Posterior vena cava (tissue), 2 donors: ENCODE results near the gene POPDC3. TPM values are rescaled to one million over a fixed set of nuclear protein-coding genes. Genes with fewer than 3 reads are reported as not detected.
"Not testable (repeated sequence)": the region's sequence is repeated elsewhere in the genome, so short reads cannot be mapped to it uniquely, and the experiment has no call there.

Experiments
- DNase-seq: peaks from one replicate; pipeline ENCODE4 v3.0.0-alpha.2; 2020; ENCODE audit warnings: low spot score
- intact Hi-C, 2 donors: fragments of 100-400 bp; cut with DNase I; formaldehyde crosslinking; loops; one replicate each; pipeline versions ENCODE4 v1.14.1 to v1.14.2; 2022 to 2023
- total RNA-seq, 2 donors: library from RNA; stranded (reverse); fragmentation: NEBNext Ultra II Directional; extraction: Animal tissue kit (Norgen Biotek cat#: 25700); gene quantifications; one replicate each; pipeline ENCODE4 v1.2.1, GENCODE V29; 2021
- donor health status: DM: yes; HTN: yes; CAD: no.
- donor health status: DM: yes; HTN: yes; CAD: no.

POPDC3 gene
- total RNA-seq, 2 donors from 2014 or later = not detected

DNA sequence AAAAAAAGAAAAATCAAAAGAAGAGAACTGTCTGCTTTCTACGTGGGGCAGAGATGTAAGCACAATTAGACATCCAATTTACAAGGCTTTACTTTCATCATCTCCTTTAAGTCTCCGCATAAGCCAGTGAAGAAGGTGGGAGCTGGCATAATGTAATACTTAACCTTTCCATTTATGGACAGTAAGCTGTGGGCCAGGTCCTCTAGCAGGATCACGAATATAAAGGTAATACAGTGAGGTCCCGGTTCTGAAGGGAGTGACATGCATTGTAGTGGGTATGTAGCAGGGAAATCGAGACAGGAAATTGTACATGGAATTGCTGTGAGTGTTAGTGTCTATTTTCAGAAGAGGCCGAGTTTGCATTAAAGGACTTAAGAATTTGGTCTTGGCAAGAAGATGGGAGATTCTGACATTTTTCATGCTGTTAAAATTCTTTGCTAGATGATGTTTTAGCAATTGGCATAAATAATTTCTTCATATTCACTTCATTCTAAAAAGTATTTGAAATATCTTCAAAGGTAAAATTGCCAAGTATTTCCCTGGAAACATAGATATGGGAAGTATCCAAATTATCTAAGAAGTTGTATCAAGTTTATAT lies 20.4 kb upstream of the POPDC3 start:
- intact Hi-C loops = no loop called here
- DNase-seq = no peak

DNA sequence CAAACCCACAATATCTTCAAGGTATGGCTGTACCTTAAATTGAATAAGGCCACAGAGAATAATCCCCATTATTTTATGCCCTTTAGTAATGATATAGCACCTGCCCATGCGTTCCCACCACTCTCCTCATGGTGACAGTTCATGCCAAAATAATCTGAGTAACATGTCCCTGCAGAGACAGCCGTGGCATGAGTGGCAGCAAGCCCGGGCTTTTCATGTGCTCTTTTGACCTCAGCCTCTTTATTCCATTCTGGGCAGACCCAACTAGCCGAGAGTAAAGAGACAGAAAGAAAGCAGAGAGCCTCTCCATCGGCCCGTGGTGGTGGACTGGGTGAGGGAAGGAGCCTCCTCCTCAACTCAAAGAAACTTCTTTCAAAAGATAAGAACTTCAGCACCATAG lies 19.9 kb upstream of the POPDC3 start:
- intact Hi-C loops = no loop called here
- DNase-seq = no peak

DNA sequence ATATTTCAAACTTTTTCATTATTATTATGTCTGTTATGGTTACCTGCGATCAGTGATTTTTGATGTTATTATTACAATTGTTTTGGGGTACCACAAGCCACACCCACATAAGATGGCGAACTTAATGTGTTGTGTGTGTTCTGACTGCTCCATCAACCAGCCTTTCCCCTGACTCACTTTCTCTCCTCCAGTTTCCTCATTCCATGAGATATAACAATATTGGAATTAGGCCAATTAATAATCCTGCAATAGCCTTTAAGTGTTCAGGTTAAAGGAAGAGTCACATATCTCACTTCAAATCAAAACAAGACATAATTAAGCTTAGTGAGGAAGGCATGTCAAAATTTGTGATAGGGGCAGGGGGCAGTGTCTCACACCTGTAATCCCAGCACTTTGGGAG lies 16.3 kb upstream of the POPDC3 start:
- intact Hi-C loops = no loop called here
- no peak for DNase-seq

GRCh38 chr6:105194591-105194990 lies 14.8 kb upstream of the POPDC3 start:
- intact Hi-C loops = no loop called here
- DNase-seq = no peak

GRCh38 chr6:105194106-105194505 lies 14.3 kb upstream of the POPDC3 start:
- intact Hi-C loops = no loop called here
- DNase-seq = no peak

DNA sequence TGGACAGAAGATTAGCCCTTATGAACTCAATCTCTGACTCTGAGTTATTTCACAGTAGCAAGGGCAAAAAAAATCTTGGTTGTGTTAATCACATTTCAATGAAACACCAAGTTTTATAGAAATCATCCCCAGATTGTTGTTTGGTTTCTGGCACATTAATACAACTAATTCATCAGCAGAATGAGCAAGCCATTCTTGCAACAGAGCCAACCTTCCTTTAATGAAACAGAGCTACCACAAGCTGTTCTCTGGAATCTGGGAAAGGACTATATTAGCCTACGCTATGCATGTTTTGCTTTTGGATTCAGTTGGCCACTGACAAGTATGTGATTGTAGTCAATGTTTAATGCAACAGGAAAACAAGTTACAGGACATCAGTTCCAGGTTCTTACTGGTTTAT lies 13.8 kb upstream of the POPDC3 start:
- DNase-seq = no peak
- intact Hi-C loops = no loop called here

GRCh38 chr6:105192707-105193465 lies 13.1 kb upstream of the POPDC3 start:
- intact Hi-C loops = no loop called here
- DNase-seq = no peak

- DNase-seq = no peak
- intact Hi-C loops = no loop called here
These were observed 11.5 kb upstream of the POPDC3 start for GRCh38 chr6:105191351-105191750.

DNA sequence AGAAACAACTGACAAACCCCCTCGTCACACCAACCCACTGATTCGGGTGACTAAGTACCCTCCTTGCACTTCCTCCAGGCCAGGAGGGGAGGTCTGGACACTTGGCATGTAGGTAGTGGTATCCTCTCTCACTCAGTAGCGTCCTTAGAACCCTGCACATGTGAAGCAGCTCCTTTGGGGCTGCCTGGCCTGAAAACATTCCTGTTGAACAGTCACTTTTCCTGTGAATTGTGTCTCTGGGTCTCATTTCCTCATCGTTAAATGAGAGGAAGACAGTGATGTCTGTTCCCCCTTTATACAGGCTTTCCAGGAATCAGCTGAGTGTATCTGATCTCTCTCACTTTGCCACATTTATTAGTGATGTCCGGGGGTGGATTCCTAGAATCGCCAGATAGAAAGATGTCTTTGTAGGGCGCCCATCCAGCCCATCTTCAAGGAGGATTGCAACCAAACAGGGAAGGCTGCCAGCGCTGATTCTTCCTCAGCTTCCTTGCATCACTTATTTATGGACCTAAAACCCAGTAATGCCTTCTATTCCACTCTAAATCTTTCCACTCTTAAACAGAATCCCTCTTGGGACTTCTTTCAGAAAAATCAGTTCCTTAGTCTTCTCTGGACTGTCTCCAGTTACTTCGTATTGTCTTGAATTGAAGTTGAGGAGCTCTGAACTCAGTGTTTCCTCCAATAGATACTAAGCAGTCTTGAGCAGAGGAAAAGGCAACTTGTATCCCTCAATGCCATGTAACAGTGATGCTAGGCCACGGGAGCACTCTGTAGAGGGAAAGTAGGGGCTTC lies 9.4 kb upstream of the POPDC3 start:
- no peak for DNase-seq
- intact Hi-C loops = no loop called here

DNA sequence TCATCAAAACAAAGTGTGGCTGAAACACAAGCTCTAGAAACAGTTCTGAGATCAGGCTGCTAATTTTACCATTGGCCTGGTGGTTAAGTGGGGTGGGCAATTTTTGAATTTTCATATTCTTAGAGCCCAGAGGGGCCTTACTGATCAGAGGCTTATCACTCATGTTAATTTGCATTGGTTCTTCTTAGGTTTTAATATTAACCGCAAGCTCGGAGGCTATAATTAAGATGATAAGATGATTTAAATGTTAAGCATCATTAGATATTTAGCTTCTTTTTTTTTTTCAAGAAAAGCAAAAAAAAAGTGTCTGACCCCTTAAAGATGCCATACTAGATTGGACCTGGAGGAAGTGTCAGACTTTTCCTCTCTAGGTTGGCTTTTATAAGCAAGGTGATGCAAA lies 8.4 kb upstream of the POPDC3 start:
- intact Hi-C loops = no loop called here
- no peak for DNase-seq

DNA sequence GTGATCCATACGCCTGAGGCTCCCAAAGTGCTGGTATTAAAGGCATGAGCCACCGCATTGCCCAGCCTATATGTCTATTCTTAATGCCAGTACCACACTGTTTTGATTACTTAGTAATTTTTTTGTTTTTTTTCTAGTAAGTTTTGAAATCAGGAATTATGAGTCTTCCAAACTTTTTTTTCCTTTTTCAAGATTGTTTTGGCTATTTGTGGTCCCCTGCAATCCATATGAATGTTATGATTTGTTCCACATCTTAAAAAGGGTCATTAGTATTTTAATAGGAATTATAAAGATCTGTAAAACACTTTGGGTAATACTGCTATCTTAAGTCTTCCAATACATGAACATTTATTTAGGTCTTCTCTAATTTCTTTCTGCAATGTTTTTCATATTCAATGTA lies 6.8 kb upstream of the POPDC3 start:
- DNase-seq = no peak
- intact Hi-C loops = no loop called here

DNA sequence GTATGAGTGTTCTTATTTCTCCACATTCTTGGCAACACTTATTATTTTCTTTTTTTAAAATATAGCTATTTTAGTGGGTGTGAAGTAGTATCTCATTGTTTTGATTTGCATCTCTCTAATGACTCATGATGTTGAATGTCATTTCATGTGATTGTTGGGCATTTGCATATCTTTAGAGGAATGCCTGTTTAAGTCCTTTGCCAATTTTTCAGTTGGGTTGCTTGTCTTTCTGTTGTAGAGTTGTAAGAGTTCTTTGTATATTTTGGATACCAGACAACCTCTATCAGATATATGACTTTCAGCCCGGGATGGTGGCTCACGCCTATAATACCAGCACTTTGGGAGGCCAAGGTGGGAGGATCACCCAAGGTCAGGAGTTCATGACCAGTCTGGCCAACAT lies 5.1 kb upstream of the POPDC3 start:
- no peak for DNase-seq
- intact Hi-C loops = no loop called here

- no peak for DNase-seq
- intact Hi-C loops = no loop called here
These were observed 2.2 kb upstream of the POPDC3 start for GRCh38 chr6:105181981-105182515.

GRCh38 chr6:105178636-105179035 lies 1.2 kb downstream of the POPDC3 start:
- intact Hi-C loops = no loop called here

DNA sequence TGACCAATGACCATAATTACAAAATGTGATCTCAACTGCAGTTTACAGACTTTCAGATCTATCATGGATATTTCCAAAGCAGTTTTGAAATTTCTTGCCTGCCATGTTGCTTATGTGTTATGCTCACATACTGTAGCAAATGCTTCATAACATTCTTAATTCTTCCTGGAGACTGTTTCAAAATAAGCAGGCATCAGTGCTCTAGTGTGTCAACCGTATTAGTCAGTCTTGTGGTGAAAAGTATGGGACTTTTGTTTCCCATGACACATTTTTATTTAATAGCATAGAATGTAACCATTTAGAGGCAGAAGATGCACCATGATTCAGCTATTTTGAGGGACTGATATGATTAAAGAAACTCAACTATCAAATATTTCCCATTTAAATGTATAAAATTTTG lies 1.7 kb downstream of the POPDC3 start:
- intact Hi-C loops = no loop called here
- no peak for DNase-seq

More at GRCh38 chr6:105178636-105179035, 1.2 kb downstream of the POPDC3 start:
- no peak for DNase-seq

DNA sequence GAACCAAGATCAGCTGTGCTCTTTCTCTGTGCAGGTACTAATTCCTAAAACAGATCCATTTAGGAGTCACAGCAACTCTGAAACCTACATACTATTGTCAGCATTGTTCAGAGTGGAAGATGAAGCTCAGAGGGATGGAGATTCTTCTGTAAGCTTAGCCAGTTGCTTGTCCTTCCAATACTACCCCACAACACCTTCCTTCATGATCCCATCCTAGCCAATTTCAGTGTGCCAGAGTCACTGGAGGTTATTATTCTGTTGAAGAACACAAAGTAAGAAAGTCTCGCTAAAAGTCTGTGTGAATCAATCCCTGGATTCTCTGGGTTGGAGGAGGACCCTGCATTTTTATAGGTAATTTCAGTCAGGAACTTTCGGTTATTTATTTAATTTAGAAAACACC lies 2.3 kb downstream of the POPDC3 start:
- no peak for DNase-seq
- intact Hi-C loops = no loop called here

DNA sequence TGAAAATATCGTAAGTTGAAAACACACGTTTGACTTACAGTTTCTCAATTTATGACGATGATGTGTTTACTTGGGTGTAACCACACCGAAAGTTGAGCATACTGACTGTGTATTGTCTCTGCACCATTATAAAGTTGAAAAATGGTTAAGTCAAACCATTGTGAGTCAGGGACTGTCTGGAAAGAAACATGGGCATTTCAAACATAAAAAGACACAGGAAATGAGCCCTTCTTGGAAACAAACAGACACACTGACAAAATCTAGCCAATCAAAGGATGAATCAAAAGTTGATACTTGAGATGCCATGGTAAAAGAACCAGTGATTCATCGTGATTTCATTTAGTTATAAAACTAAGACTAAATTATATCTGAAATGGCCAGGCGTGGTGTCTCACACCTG lies 5.3 kb downstream of the POPDC3 start:
- DNase-seq = no peak

GRCh38 chr6:105172515-105172914 lies 7.3 kb downstream of the POPDC3 start:
- intact Hi-C loops, DNase-seq: not testable (repeated sequence)

More for the DNA sequence above, 5.3 kb downstream of the POPDC3 start:
- intact Hi-C loops = no loop called here

GRCh38 chr6:105170059-105170458 lies 9.8 kb downstream of the POPDC3 start:
- intact Hi-C loops = no loop called here
- no peak for DNase-seq

DNA sequence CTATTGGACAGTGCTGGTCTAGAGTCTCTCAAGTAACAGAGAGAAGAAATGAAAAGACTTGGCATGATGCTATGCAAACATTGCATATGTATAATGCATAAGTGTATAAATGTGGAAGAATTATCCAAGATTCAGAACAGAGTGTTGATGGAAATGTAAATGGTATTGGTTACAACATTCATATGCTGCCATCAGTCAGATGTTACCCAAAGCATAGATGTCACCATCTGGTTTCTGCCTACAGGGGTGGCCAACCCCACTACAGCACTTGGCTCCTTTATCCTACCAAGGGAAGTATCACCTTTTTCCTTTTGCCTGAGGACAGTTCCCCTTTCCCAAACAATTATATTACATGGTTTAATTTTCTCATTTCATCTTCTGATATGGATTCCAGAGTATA lies 11.9 kb downstream of the POPDC3 start:
- no peak for DNase-seq
- intact Hi-C loops = no loop called here
